ENCODE measurements around the gene FABP3.

The FABP3 gene

DNA sequence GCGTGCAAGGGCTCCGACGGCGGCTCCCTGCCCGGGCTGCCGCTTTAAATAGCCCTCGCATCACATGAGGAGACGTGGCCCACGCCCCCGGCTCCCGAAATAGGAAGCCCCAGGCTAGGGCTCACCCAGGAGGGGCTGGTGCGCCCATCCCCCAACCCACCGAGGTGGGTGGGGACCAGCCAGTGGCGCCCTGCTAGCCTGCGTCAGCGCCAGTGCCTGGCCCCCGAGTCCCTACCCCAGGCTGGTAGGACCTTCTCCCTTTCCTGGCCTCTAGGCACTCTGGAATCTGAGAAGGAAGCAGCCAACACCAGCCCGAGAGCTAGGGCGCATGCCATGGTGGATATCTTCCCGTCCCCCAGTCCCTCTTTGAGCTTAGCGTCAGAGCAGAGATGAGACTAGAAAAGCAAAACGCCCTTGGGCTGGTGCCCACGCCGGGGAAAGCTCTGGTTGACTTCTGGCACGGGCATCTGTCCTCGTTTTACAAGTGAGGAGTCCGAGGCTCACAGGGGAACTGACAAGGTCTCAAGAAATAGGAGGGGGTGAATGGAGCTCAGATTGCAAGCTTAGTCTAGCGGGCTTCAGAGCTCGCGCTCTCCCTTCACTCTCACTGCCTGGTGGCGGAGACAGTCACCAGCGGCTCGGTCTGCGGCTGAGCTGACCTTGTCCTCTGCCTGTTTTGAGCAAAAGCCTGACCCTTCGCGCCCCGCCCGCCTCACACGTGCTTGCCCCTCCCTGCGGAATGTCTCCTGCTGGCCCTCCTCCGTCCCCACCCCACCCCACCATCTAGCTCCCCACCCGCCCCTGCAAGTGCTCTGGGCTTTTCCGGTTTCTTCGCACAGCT, at the start of gene FABP3:
TSS of gene FABP3 (minus strand) at position 21 of the 841 bp plus-strand sequence. CDS start 62 bp downstream, outside the sequence.
- DNase-seq (ENCODE audit: low spot score) = peak; percentile 77

DNA sequence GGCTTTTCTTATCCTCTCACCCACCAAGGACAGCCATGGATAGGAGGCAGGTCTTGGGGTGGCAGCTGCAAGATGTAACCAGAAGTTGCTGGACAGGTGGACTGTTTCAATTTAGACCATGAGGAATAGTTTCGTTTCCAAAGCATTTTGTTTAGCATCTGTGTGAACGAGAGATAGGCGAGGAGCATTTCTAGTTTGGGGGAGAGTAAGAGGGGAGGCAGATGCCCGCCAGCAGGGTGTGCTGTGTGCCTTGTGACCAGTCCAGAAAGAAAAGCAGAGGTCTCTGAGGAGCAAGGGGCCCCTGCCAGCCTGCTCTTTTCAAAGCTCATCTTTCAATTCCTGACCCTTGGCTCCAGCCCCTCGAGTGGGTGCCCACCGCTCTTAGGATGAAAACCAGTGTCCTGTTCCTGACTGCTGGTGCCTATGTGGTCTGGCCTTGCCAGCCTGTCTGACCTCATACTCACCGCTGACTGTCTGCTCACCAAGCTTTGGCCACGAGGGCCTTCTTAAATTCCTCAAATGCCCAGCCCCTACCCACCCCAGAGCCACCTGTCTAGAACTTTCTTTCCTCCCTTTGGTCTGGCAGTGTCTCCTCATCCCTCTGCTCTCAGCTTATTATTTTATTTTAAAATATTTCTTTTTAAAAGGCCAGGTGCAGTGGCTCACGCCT, 48.6 kb upstream of the FABP3 start:
- no peak for DNase-seq (ENCODE audit: low spot score)

GRCh38 chr1:31420716-31421115, 47.8 kb upstream of the FABP3 start:
- DNase-seq (ENCODE audit: low spot score) = no peak

- no peak for DNase-seq (ENCODE audit: low spot score)
Observed at GRCh38 chr1:31418626-31419323, 45.9 kb upstream of the FABP3 start.

- DNase-seq (ENCODE audit: low spot score) = no peak
Observed at GRCh38 chr1:31417148-31417547, 44.3 kb upstream of the FABP3 start.

GRCh38 chr1:31416101-31416736, 43.3 kb upstream of the FABP3 start:
- DNase-seq (ENCODE audit: low spot score) = no peak

DNA sequence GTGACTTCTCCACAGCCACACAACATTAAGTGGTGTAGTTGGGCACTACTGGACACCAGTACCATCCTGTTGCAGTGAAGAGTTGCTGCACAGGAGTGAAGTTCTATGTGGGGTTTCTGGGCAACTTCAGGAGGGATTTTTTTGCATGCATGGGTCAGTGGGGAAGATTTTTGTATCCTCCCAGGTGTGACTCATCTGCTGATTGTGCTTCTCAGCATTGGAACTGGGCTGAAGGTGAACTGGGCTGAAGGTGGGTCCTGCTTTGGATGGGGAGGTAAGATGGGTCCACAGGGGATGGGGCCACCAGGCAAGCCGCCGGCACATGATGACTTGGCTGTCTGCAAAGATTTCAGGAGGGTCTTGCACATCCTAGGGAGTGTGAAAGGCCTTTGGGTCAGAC, 42.8 kb upstream of the FABP3 start:
- no peak for DNase-seq (ENCODE audit: low spot score)

DNA sequence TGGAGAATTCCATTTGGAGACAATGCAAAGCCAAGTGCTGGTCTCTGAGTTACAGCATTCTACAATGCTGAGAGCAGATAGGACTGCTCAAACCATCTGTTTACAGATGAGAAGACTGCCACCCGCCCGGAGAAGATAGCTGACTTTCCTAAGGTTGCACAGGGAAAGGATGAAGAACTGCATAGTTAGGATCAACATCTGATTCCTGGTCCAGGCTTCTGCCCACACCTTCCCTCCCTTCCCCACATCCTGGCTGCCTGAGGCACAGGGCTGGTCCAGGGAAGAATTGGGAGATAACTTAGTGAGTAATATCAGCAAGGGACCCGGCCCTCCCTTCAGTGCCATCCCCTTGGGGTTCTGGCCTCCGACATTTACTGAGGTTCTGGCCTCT, 42.1 kb upstream of the FABP3 start:
- no peak for DNase-seq (ENCODE audit: low spot score)

DNA sequence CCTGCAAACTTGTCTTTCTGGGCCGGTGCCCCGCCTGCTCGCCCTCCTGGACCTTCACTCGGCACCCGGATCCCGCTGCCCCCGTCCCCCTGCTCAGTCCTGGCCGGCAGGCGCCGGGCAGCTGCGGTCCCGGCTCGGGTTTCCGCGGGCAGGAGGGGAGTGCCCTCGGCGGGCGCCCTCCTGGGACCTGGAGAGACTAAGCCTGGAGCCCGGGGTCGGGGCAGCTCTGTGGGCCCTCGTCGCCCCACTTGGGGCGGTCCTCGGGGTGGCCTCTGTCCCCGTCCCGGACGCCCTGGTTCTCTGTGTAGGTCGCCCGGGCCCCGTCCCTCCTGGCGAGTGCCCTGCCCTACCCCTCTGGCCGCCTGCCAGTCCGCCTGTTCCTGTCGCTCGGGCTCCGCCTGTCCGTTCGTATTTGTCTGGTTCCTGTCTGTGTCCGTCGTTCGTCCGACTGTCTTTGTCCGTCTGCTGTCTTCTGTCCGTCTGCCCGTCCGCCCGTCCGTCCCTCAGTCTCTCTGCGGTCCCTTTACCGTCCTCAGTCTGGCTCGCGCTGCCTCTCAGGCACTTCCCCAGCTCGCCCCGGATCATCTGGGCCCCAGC, 40.6 kb upstream of the FABP3 start:
- DNase-seq (ENCODE audit: low spot score) = no peak

- DNase-seq (ENCODE audit: low spot score) = no peak
Observed at GRCh38 chr1:31412732-31413404, 40.0 kb upstream of the FABP3 start, which contains the start of gene SERINC2. Gene SERINC2 (plus strand): TSS chr1:31413213. CDS start chr1:31413266, 53 bp downstream.

DNA sequence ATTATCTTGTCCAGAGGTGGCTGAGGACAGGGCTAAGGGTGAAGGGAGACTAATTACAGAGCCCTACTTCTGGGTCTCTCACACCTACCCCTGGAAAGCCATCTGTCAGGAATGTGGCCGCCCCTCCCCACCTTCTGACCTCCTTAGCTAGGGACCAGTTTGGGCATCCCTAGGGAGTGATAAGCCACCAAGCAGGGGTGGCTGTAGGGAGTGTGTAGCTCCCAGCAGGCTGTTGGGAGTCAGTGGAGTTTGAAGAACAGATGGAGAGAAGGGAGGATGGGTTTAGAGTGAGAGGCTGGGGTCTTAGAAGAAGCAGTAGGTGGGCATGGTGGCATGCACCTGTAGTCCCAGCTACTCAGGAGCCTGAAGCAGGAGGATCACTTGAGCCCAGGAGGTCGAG, 39.3 kb upstream of the FABP3 start:
- no peak for DNase-seq (ENCODE audit: low spot score)

DNA sequence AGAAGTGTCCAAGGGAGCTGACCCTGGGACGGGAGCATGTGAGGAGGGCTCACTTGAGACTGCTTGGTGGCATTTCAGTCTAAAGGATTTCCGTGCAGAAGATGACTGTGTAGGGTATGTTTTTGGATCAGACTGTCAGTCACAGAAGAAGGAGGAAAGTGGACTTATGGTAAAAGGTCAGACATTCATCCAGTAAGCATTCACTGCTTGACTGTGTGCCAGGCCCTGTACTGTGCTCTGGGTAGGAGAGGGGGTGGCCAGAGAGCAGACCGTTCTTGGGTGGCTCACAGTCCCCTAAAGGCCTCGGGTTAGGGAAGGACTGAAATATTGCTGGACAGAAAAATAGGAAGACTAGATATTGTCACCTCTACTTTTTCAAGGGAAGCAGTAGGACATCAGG, 38.0 kb upstream of the FABP3 start:
- DNase-seq (ENCODE audit: low spot score) = no peak

DNA sequence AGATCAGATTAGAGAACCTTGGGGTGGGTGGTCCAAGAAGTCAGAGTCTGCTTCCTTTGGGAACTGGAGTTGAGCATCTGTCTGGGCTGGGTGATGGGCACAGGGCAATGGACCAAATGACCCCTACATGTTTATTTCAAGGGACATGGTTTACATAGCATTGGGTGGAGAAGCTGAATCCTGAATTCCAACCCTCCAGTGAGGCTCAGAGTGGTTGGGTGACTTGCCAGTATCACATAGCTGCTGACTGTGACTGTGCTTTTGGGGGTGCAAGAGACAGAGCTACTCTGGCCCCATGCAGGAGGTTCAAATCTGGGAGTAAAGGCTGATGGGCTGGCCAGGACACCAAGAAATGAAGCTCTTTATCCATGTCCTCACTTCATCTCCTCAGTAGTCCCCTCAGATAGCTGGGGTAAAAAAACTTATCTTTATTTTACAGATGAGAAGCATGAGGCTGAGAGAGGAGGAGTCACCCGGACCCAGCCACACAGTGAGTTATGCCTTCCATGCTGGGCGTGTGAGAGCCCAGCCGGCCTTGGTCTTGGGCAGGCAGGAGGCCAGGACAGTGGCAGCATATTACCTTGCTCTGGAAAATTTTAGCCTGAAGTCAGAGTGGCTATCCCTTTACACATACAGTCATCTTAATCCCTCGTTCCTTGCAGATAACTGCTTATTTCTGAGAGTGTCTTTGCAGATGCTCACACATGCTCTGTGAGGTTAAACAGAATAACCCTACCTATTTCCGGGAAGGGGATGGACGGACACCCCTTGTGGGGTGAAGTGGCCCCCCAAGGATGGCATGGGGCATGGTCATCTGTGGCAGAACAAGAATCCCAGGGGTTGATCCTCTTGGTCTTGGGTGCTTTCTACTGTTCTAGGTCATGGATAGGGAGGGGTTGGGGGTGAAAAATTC, 37.3 kb upstream of the FABP3 start:
- DNase-seq (ENCODE audit: low spot score) = no peak

- DNase-seq (ENCODE audit: low spot score) = no peak
Observed at GRCh38 chr1:31408788-31409318, 36.0 kb upstream of the FABP3 start.

DNA sequence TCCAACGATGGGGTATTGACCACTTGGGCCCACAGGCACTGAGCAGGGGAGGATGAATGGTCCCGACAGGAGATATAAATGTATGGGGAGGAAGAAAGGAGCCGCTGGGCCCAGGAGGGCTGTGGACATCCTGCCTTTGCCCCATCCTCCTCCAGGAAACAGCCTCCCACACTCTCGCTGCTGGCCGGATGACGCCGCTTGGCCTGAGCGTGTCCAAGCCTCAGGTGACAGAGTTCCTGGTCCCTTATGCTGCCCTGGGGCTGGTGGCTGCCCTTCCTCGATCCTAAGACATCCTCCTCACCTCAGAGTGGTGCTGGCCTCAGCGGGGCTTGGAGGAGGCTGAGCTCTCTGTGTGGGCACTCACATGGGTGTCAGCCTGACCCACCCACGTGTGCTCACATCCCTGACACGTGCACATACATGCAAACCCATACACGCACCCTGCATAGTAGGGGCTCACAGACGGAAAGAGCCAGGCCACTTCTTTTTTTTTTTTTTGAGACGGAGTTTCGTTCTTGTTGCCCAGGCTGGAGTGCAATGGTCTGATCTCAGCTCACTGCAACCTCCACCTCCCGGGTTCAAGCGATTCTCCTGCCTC, 34.3 kb upstream of the FABP3 start:
- DNase-seq (ENCODE audit: low spot score) = no peak

- DNase-seq (ENCODE audit: low spot score) = no peak
Observed at GRCh38 chr1:31405578-31406245, 32.8 kb upstream of the FABP3 start.

GRCh38 chr1:31401241-31401640, 28.4 kb upstream of the FABP3 start:
- DNase-seq (ENCODE audit: low spot score) = no peak

- no peak for DNase-seq (ENCODE audit: low spot score)
Observed at GRCh38 chr1:31400393-31400792, 27.5 kb upstream of the FABP3 start.

- no peak for DNase-seq (ENCODE audit: low spot score)
Observed at GRCh38 chr1:31399976-31400375, 27.1 kb upstream of the FABP3 start.

Data from pons (tissue), 1 donor.